ENCODE data around the gene TOGARAM1.
"Not testable (repeated sequence)": the region's sequence is repeated elsewhere in the genome, so short reads cannot be mapped to it uniquely, and the experiment has no call there.

TOGARAM1 gene

DNA sequence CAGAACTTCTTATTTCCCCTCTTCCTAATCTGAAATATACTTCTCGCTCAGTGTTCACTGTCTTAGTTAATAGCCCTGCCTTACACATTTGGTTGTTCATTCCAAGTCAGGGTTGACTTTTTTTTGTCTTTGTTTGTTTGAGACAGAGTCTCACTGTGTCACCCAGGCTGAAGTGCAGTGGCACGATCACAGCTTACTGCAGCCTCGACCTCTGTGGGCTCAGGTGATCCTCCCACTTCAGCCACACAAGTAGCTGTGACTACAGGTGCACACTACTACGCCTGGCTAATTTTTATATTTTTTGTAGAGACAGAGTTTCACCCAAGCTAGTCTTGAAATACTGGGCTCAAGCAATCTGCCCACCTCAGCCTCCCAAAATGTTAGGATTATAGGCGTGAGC is 79.7 kb downstream of the TOGARAM1 start:
- no peak for DNase-seq

DNA sequence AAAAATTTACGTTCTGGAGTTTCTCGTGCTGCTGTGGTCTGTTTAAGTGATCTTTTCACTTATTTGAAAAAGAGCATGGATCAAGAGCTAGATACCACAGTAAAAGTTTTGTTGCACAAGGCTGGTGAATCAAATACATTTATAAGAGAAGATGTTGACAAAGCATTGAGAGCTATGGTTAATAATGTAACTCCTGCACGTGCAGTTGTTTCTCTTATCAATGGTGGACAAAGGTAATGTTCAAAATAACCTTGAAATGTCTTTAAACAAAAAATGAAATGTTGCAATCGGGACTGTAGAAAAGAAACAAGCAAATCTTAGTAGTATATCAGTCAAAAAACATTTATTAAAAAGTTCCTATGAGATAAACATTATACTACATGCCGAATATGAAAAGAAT is 82.6 kb downstream of the TOGARAM1 start:
- no peak for DNase-seq

DNA sequence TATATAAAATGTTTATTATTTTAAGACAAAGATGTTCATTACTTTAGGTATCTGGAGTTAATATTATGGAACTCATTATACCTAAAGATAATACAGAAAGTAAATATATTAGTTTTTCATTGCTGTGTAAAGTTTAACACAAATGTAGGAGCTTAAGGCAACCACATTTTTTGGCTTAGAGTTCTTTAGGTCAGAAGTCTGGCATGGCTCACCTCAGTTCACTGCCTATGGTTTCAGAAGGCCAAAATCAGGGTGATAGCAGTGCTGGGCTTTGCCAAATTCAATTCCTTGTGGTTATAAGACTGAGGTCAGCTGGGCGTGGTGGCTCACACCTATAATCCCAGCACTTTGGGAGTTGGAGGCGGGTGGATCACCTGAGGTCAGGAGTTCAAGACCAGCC is 86.4 kb downstream of the TOGARAM1 start:
- no peak for DNase-seq

DNA sequence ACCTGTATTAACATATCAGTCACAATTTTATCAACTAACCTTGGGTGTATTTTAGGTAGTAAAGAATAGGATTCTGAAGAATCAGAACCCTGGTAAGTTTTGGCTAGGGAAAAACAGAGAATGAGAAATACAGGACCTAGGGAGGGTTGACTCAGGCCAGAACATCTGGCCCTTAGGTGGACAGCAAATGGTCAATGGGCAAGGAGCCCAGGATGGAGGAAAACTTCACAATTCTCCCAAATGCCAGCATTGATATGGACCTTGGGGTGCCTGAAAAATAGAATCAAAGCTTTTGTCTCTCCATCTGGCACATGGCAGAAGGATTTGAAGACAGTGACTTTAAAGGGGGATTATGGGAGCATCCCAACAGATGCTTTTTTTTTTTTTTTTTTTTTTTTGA is 89.2 kb downstream of the TOGARAM1 start:
- DNase-seq: no peak

DNA sequence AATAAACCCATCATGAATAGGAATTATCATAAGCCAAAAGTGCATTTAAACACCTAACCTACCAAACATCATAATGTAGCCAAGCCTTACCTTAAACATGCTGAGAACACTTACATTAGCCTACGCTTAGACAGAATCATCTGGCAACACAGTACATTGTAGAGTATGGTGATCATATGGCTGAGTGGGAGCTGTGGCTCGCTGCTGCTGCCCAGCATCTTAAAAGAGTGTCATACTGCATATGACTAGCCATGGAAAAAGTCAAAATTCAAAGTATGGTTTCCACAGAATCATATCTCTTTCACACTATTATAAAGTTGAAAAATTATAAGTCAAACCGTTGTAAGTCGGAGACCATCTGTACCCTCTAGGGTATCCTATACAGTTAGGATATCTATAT is 89.9 kb downstream of the TOGARAM1 start:
- no peak for DNase-seq

DNA sequence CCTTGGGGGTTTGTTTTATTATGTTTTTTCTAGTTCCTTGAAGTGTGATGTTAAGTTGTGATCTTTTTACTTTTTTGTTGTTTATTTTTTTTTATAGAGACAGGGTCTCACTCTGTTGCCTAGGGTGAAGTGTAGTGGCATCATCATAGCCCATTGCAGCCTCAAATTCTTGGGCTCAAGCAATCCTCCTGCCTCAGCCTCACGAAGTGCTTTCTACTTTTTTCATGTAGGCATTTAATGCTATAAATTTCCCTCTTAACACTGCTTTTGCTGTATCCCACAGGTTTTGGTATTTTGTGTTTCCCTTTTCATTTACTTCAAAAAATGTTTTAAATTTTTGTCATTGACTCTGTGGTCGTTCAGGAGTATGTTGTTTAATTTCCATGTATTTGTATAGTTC is 95.4 kb downstream of the TOGARAM1 start:
- no peak for DNase-seq

DNA sequence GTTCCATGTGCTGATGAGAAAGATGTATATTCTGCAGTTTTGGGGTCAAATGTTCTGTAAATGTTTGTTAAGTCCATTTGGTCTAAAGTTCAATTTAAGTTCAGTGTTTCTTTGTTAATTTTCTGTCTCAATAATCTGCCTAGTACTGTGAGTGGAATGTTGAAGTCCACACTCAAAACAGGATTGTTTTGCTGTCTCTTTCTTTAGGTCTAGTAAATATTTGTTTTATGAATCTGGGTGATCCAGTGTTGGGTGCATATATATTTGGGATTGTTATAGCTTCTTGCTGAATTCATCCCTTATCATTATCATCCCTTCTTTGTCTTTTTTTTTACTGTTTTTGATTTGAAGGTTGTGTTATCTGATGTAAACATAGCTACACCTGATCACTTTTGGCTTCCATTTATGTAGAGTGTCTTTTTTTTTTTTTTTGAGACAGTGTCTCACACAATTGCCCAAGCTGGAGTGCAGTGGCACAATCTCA is 95.9 kb downstream of the TOGARAM1 start:
- DNase-seq: no peak

DNA sequence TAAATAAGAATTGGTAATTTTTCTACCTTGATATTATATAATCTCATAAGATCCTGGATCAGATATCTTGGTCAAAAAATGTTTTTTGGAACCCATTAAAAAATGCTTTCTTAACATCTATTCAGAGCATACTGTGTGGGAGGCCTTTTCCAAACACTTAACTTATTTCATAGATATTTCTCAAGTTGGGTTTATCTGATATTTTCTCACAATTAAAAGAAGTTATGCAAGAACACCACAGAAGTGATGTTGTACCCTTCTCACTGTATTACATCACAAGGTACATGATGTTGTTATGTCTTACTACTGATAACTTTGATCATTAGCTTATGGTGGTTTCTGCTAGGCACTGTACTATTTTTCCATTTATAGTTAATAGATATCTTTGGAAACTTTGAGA is 98.6 kb downstream of the TOGARAM1 start:
- DNase-seq: no peak

DNA sequence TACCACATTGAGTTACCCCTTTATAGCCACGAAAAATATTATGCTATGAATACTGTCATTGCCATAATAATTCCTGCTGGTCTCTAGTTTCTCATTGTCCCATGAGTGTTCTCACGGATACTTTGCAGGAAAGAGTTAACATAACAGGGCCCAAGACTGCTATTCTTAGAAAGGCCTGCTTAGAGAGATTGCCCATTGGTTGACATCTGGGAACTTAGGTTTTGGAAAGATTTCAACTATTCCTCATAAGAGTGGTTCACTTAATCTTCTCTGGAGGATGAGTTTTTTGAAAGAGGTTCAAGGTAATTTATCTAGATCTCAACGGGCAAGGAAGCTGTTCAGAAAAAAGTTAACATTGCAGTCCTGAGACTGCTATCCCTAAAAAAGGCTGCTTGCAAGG is 103.5 kb downstream of the TOGARAM1 start:
- DNase-seq: no peak

DNA sequence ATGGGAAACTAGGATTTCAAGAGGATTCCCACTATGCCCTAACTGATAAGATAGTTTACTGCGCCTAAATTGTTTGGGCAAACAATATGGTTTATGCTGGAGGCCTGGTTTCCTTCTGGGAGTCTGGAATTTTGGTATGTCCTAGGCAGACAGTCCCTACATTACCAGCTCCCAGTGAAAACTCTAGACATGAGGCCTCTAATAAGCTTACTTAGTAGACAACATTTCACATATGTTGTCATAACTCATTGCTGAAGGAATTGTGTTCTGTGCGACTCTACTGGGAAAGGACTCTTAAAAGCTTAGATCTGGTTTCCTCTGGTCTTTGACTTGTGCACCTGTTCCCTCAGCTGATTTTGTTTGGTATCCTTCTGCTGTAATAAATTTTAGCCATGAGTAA is 104.0 kb downstream of the TOGARAM1 start:
- DNase-seq: no peak

DNA sequence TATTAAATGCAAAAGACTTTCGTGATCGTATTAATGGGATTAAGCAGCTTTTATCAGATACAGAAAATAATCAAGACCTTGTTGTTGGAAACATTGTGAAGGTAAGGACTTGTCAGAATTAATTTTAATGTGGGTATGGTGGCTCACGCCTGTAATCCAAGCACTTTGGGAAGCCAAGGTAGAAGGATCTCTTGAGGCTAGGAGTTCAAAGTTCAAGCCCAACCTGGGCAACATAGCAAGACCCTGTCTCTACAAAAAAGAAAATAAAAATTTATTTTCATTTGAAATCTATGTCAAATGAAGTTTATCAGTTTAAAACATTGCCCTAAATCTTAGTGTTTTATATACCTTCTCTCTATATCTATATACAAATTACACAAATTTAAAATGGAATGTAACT is 104.7 kb downstream of the TOGARAM1 start:
- no peak for DNase-seq

DNA sequence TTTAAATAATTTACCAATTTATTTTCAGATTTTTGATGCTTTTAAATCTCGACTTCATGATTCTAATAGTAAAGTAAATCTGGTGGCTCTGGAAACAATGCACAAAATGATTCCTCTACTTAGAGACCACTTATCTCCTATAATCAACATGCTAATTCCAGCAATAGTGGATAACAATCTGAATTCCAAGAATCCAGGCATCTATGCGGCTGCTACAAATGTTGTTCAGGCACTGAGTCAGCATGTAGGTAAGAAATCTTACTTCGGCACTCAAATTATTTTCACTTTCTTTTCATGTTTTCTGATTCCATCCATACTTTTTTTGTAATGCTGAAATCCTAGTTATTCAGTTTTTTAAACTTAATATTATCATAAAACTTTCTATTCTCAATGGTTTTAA is 106.4 kb downstream of the TOGARAM1 start:
- DNase-seq: no peak

DNA sequence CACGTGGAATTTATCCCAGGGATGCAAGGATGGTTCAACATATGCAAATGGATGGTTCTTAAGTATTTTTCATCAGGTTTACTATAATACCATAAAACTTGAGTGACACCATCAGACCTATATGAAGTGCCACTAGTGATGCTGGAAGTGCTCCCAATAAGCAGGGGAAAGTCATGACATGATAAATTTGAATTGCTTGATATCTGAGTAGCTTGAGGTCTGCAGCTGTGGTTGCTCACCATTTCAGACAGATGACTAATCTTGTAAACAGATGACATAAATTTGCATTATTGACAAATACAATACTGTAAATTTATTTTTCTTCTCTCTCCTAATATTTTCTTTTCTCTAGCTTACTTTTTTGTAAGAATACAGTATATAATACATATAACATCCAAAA is 108.2 kb downstream of the TOGARAM1 start:
- no peak for DNase-seq

DNA sequence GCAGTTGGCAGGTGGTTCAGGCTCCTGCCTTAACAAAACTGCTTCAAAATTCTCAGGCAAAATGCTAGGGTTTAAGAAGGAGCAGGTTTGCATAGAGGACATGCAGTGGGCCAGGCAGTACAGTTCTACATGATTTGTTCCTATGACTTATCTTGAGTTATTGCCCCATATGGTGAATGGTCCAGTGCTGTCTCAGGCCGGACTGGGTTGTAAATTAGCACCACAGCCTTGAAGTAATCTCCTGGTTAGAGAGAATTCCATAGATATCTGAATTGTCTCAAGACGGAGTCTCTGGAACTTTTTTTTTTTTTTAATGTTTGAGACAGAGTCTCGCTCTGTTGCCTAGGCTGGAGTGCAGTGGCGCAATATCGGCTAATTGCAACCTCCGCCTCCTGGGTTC is 110.1 kb downstream of the TOGARAM1 start:
- DNase-seq: no peak

DNA sequence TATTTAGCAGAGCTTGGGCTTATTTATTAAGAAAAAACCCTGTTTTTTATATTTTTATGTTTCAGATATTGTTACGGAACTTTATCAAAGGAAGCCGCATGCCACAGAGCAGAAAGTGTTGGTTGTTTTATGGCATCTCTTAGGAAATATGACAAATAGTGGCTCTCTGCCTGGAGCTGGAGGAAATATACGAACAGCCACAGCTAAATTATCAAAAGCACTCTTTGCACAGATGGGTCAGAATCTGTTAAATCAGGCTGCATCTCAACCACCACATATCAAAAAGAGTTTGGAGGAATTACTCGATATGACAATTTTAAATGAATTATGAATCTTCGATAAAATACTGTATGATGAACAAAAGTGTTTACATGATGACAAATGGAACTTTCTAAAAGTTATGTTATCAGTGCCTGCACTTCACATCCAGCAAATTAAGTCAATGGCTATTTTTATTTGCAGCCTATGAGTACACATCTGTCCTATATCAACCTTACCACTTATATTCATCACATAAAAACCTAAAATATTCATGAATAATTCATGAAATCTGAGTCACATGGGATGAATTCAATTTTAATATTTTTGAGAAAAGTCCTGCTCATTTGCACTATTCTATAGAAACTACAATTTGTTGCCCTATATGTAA is 111.4 kb downstream of the TOGARAM1 start:
- DNase-seq: no peak

DNA sequence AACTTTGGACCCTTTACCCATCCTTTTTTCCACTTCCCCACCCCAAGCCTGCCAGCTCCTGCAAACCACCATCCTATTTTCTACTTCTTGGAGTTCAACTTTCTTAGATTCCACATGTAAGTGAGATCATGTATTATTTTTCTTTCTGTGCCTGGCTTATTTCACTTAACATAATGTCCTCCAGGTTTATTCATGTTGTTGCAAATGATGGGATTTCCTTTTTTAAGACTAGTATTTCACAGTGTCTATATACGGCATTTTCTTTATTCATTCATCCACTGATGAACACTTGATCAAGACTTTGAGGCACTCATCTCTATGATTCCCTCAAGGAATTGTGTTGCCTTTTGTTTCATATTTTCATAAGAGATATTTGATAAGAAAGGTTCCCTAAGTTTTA is 116.3 kb downstream of the TOGARAM1 start:
- DNase-seq: no peak

DNA sequence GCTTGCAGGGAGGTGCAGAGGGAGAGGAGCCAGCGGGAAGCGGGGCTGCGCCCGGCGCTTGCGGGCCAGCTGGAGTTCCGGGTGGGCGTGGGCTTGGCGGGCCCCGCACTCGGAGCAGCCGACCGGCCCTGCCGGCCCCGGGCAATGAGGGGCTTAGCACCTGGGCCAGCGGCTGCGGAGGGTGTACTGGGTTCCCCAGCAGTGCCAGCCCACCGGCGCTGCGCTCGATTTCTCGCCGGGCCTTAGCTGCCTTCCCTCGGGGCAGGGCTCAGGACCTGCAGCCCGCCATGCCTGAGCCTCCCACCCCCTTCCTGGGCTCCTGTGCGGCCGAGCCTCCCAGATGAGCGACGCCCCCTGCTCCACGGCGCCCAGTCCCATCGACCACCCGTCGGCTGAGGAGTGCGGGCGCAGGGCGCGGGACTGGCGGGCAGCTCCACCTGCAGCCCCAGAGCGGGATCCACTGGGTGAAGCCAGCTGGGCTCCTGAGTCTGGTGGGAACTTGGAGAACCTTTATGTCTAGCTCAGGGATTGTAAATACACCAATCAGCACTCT is 118.5 kb downstream of the TOGARAM1 start:
- DNase-seq: not testable (repeated sequence)

DNA sequence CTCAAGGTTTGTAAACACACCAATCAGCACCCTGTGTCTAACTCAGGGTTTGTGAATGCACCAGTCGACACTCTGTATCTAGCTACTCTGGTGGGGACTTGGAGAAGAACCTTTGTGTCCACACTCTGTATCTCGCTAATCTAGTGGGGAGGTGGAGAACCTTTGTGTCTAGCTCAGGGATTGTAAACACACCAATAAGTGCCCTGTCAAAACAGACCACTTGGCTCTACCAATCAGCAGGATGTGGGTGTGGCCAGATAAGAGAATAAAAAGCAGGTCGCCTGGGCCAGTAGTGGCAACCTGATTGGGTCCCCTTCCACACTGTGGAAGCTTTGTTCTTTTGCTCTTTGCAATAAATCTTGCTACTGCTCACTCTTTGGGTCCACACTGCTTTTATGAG is 119.1 kb downstream of the TOGARAM1 start:
- DNase-seq: not testable (repeated sequence)

DNA sequence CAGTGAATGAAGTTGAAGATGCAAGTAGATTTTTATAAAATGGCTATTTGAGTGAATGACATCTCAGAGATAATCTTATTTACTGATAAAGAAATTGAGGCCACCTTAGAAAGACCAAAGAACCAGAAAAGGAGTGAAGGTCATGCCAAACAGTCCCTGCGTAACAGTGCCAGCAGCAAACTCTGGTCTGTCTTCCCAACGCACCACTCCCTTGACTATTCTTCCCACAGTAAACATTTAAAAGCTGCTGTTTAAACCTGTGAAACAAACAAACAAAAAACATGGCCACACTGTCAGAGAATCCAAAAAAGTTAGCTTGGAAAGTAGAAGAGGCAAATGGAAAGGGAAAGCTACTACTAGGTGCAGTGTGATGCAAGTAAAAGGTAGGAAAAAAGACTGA is 120.4 kb downstream of the TOGARAM1 start:
- DNase-seq: no peak

DNA sequence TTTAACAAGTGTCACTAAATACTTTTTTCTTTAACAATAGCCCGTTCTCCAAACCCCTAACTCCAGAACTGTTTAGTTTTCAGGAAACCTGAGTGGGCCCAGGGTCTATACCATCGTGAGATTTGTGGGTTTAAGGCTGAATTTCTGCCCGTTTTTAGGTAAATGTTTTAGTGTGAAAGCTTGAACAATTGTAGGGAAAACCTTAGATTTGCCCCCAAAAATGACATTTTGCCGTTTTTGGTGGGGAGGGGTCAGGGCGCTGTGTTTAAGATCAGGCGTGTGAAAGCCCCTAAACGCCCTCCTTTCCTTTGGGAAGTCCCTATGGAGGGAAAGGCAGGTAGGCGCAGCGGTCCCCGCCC is 121.6 kb downstream of the TOGARAM1 start:
- DNase-seq: no peak

DNA sequence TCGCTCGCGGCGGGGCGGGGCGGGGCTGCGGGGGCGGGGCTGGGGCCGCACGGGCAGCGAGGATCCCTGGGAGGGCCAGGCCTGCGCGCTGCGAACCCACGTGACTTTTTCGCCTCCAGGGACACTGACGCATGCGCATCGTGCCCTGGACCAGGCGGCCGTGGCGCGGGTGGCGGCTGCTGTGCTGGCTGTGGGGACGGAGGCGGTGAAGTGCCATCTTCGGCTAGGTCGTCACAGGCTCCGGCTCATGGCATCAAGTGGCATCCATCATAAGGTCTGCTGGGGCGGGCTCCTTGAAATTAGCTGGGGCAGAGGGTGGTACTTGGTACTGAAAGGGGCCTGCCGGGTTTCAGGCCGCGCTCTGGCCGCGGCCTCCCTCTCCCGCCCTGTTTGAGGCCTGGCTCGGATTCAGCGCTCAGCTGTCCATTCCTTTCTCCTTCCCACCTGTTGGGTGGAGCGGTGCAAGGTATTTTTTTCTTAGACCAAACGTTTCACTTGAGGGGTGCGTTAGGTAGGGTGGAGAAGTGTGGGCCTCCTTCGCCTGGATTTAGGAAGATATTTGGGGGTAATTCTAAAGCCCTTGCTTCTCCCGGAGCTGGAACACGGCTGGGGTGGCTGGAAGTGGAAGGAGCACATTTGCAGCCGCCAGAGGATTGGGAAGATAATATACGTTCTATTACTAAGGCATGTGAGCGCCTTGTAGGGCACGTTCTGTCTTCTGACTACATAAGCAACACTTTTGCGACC is 122.2 kb downstream of the TOGARAM1 start, which contains the start of gene PRPF39:
TSS of gene PRPF39 (plus strand) at position 141 of the 747 bp plus-strand sequence. CDS start 11,124 bp downstream, outside the sequence.
- DNase-seq: peak; percentile 80

DNA sequence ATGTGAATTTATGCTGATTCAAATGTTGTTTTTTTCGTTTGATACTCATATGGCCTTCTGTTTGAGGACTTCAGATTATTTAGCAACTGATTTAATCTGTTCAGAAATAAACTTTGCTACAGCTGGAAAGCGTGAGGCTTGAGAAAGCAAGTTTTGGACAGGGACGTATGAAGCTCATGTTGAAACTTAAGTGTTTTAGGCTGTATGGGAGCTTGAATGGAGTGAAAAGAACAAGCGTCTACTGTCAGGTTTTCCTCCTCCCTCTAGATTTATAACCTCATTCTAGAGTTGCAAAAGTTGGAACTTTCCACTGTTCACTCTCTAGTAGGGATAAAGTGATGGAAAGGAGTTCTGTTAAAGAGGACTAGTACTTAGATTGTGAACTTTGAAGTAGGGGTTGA is 123.0 kb downstream of the TOGARAM1 start:
- DNase-seq: no peak

DNA sequence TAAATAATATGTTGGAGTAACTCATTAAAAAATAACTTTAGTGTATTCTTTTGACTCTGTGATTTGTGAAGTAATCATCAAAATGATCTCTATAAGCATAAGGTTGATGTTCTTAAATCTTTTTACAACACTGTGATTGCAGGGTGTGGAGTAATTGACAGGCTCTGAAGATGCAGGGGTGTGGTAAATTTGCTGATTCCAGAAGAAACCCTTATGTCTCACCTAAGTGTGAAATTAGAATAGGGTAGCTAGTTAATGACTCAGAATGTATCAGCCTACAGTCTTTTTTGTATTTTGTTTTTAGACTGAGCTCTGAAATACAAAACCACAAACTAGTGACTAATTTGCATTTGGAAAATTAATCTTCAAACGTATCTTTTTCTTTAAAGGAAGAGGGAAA is 127.8 kb downstream of the TOGARAM1 start:
- no peak for DNase-seq

DNA sequence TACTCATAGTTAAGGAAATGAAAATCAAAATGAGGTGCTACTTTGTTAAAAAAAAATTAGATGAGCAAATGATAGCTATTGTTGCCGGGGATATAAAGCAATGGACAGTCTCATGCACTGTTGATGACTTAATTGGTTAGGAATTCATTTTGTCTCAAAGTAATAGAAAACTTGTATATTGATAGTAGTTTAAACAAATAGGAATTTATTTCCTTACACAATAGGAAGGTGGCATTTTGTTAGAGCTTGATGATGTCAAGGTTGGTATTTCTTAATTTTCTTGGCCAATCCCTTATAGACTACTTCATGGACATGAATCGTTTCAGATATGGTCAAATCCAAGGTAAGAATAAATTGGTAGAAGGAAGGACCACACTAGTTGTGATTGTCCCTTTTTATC is 129.7 kb downstream of the TOGARAM1 start:
- DNase-seq: no peak
